Measurements from ENCODE around the gene RAD18.

Gene RAD18

GRCh38 chr3:8854656-8855055 is 108.6 kb downstream of the RAD18 start:
- Histone ChIP-seq H3K36me3 (ENCODE audit: insufficient read depth, low read length) (peaks cover 3% of the 10 kb centered on the region; the same call in 1 of the 2 replicates), H3K9ac (ENCODE audit: low read depth, low read length, poor library complexity, severe bottlenecking) (no peak overlapping the region)
- no peak for TF ChIP-seq EZH2phosphoT487 (IDR thresholded peaks at IDR 0.05; ENCODE audit: borderline replicate concordance)
- TF ChIP-seq CTCF (conservative IDR thresholded peaks at IDR 0.05; ENCODE audit: low read length), result no peak

DNA sequence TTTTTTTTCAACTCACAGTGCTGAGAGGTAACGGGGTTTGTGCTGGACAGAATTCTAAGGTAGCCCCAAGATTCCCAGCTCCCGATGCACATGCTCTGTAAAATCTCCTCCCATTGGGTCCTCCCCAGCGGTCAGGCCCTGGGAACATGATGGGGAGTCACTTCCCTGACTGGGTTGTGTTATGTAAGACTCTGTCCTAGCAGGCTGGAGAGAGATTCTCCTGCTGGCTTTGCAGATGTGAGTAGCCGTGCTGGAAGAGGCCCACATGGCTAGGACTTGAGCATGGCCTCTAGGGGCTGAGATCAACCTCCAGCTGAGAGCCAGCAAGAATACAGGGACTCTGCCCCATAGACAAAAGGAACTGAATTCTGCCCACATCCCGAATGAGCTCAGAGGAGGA is 110.2 kb downstream of the RAD18 start:
- no peaks in the 10 kb centered on the region for H3F3A ChIP-seq (ENCODE audit: low read depth)
- H3K79me2 ChIP-seq (ENCODE audit: insufficient read depth, low read length), result no peaks in the 10 kb centered on the region
- H3K4me1 ChIP-seq (ENCODE audit: insufficient read depth, low read length, poor library complexity, severe bottlenecking), result no peaks in the 10 kb centered on the region
- H2AFZ ChIP-seq (ENCODE audit: low read length), result no peak overlapping the region
- no peak overlapping the region for H3K4me2 ChIP-seq (ENCODE audit: low read depth, low read length, poor library complexity, severe bottlenecking)
- TF ChIP-seq CTCF (conservative IDR thresholded peaks at IDR 0.05; ENCODE audit: low read length) (no peak), EZH2phosphoT487 (IDR thresholded peaks at IDR 0.05; ENCODE audit: borderline replicate concordance) (no peak)
- no peaks in the 10 kb centered on the region for H3K9me3 ChIP-seq (ENCODE audit: insufficient read depth, low read depth, low read length)
- H3K27me3 ChIP-seq (ENCODE audit: insufficient read depth, low read length, poor library complexity, severe bottlenecking), result no peaks in the 10 kb centered on the region
- H3K4me3 ChIP-seq (ENCODE audit: low read length, poor library complexity, severe bottlenecking), result no peak overlapping the region
- peaks cover 3% of the 10 kb centered on the region; the same call in 1 of the 2 replicates for H3K36me3 ChIP-seq (ENCODE audit: insufficient read depth, low read length)
- no peak overlapping the region for H3K9ac ChIP-seq (ENCODE audit: low read depth, low read length, poor library complexity, severe bottlenecking)
- no peaks in the 10 kb centered on the region for H4K20me1 ChIP-seq (ENCODE audit: insufficient read depth, low read length, poor library complexity, severe bottlenecking)
- no peaks in the 10 kb centered on the region for H3K9me2 ChIP-seq (replicated peaks; ENCODE audit: low read depth, low read length)

More at GRCh38 chr3:8854656-8855055, 108.6 kb downstream of the RAD18 start:
- H3K4me1 ChIP-seq (ENCODE audit: insufficient read depth, low read length, poor library complexity, severe bottlenecking), result no peaks in the 10 kb centered on the region
- no peaks in the 10 kb centered on the region for H3K9me3 ChIP-seq (ENCODE audit: insufficient read depth, low read depth, low read length)
- H3K9me2 ChIP-seq (replicated peaks; ENCODE audit: low read depth, low read length), result no peaks in the 10 kb centered on the region
- no peaks in the 10 kb centered on the region for H3K27me3 ChIP-seq (ENCODE audit: insufficient read depth, low read length, poor library complexity, severe bottlenecking)
- no peak overlapping the region for H3K4me3 ChIP-seq (ENCODE audit: low read length, poor library complexity, severe bottlenecking)
- no peaks in the 10 kb centered on the region for H3K79me2 ChIP-seq (ENCODE audit: insufficient read depth, low read length)
- no peak overlapping the region for H3K4me2 ChIP-seq (ENCODE audit: low read depth, low read length, poor library complexity, severe bottlenecking)
- H2AFZ ChIP-seq (ENCODE audit: low read length), result no peak overlapping the region
- H4K20me1 ChIP-seq (ENCODE audit: insufficient read depth, low read length, poor library complexity, severe bottlenecking), result no peaks in the 10 kb centered on the region
- H3F3A ChIP-seq (ENCODE audit: low read depth), result no peaks in the 10 kb centered on the region

GRCh38 chr3:8852511-8852910 is 110.8 kb downstream of the RAD18 start:
- no peak overlapping the region for H2AFZ ChIP-seq (ENCODE audit: low read length)
- peaks cover 3% of the 10 kb centered on the region; the same call in 1 of the 2 replicates for H3K36me3 ChIP-seq (ENCODE audit: insufficient read depth, low read length)
- H3K79me2 ChIP-seq (ENCODE audit: insufficient read depth, low read length), result no peaks in the 10 kb centered on the region
- no peaks in the 10 kb centered on the region for H4K20me1 ChIP-seq (ENCODE audit: insufficient read depth, low read length, poor library complexity, severe bottlenecking)
- no peaks in the 10 kb centered on the region for H3F3A ChIP-seq (ENCODE audit: low read depth)
- no peak overlapping the region for H3K9ac ChIP-seq (ENCODE audit: low read depth, low read length, poor library complexity, severe bottlenecking)
- no peaks in the 10 kb centered on the region for H3K4me1 ChIP-seq (ENCODE audit: insufficient read depth, low read length, poor library complexity, severe bottlenecking)
- no peaks in the 10 kb centered on the region for H3K27me3 ChIP-seq (ENCODE audit: insufficient read depth, low read length, poor library complexity, severe bottlenecking)
- TF ChIP-seq EZH2phosphoT487 (IDR thresholded peaks at IDR 0.05; ENCODE audit: borderline replicate concordance) (no peak), CTCF (conservative IDR thresholded peaks at IDR 0.05; ENCODE audit: low read length) (no peak)
- no peaks in the 10 kb centered on the region for H3K9me2 ChIP-seq (replicated peaks; ENCODE audit: low read depth, low read length)
- H3K4me3 ChIP-seq (ENCODE audit: low read length, poor library complexity, severe bottlenecking), result no peak overlapping the region
- no peak overlapping the region for H3K4me2 ChIP-seq (ENCODE audit: low read depth, low read length, poor library complexity, severe bottlenecking)
- H3K9me3 ChIP-seq (ENCODE audit: insufficient read depth, low read depth, low read length), result no peaks in the 10 kb centered on the region
